A549 (cell line): ENCODE results near the gene LMOD1. TPM values are rescaled to one million over a fixed set of nuclear protein-coding genes. Genes with fewer than 3 reads are reported as not detected.

ENCODE experiments used
- BHLHE40 ChIP-seq: IDR thresholded peaks from 2 replicates; pipeline ENCODE4 v1.6.1; 2012; ENCODE audit warnings: low read depth, low read length, inconsistent platforms
- CEBPB ChIP-seq, 2 experiments: fragments of >200 bp in 1 of 2; sonication (Bioruptor Twin) in 1 of 2; formaldehyde crosslinking in 1 of 2; IDR thresholded peaks; 2 replicates each; pipeline ENCODE4 v1.6.1; 2012 to 2016
- CHD2 ChIP-seq: fragments of 150-350 bp; IDR thresholded peaks from 2 replicates; pipeline ENCODE4 v1.6.1; 2014; ENCODE audit warnings: low read length; ENCODE audit not compliant: partially characterized antibody
- FOSL2 ChIP-seq, 2 experiments: fragments of 450-650 bp in 1 of 2; fragments of >200 bp in 1 of 2; sonication (Bioruptor Twin) in 1 of 2; formaldehyde crosslinking; IDR thresholded peaks; 2 replicates each; pipeline versions ENCODE4 v1.5.0 to v1.6.1; 2016 to 2020; ENCODE audit warnings: mild to moderate bottlenecking in 1 of 2, moderate library complexity in 1 of 2
- FOXS1 ChIP-seq: fragments of 250-450 bp; sonication (Bioruptor Pico); IDR thresholded peaks from 2 replicates; pipeline ENCODE4 v1.5.0; 2020; ENCODE audit warnings: mild to moderate bottlenecking, moderate library complexity
- JUN ChIP-seq, 2 experiments: fragments of >200 bp; sonication (Bioruptor Twin); formaldehyde crosslinking; IDR thresholded peaks; 2 replicates in 1 of 2; 3 replicates in 1 of 2; pipeline ENCODE4 v1.6.1; 2016 to 2017
- KDM1A ChIP-seq: fragments of 200-600 bp; sonication (generic); IDR thresholded peaks from 2 replicates; pipeline ENCODE4 v1.6.1; 2016; ENCODE audit warnings: low read depth, mild to moderate bottlenecking
- RAD21 ChIP-seq, 2 experiments: fragments of >200 bp in 1 of 2; sonication (Bioruptor Twin) in 1 of 2; formaldehyde crosslinking in 1 of 2; IDR thresholded peaks in 1 of 2; conservative IDR thresholded peaks in 1 of 2; 2 replicates in 1 of 2; 3 replicates in 1 of 2; pipeline ENCODE4 v1.6.1; 2012 to 2018; ENCODE audit warnings: inconsistent platforms in 1 of 2
- SMC3 ChIP-seq: fragments of >200 bp; sonication (Bioruptor Twin); formaldehyde crosslinking; IDR thresholded peaks from 3 replicates; pipeline ENCODE4 v1.6.1; 2018; ENCODE audit warnings: inconsistent platforms
- SREBF2 ChIP-seq: fragments of 450-650 bp; IDR thresholded peaks from 2 replicates; pipeline ENCODE4 v1.6.1; 2014; ENCODE audit warnings: mild to moderate bottlenecking, moderate library complexity
- TP53 ChIP-seq: fragments of 250-450 bp; sonication (Bioruptor Pico); IDR thresholded peaks from 2 replicates; pipeline ENCODE4 v1.5.0; 2021; ENCODE audit warnings: mild to moderate bottlenecking, moderate library complexity
- ZNF302 ChIP-seq: fragments of 250-450 bp; sonication (Bioruptor Pico); IDR thresholded peaks from 2 replicates; pipeline ENCODE4 v1.9.0; 2021; ENCODE audit warnings: inconsistent platforms, mild to moderate bottlenecking, moderate library complexity
- polyA plus RNA-seq, 4 experiments: library from polyadenylated mRNA; depleted of rRNA in 3 of 4; stranded (reverse); fragments of >200 nt; fragmentation: RNase III in 1 of 4; extraction: RNeasy Plus Mini Kit Qiagen cat#74134 plus additional on column Dnase treatment in 1 of 4; gene quantifications; 2 replicates in 3 of 4; 3 replicates in 1 of 4; pipeline ENCODE4 v1.2.3, GENCODE V29; 2011 to 2017
- TF ChIP-seq, protein P1 (sequence below): fragments of 150-350 bp; IDR thresholded peaks from 2 replicates; pipeline ENCODE4 v1.6.1; 2014; ENCODE audit warnings: low read depth, mild to moderate bottlenecking, low read length
- TF ChIP-seq, protein P2 (sequence below): fragments of 200-600 bp; sonication (generic); IDR thresholded peaks from 2 replicates; pipeline ENCODE4 v1.6.1; 2016; ENCODE audit warnings: antibody characterized with exemption, mild to moderate bottlenecking, moderate library complexity
- TF ChIP-seq, protein P3 (sequence below): fragments of 450-650 bp; IDR thresholded peaks from 2 replicates; pipeline ENCODE4 v1.6.1; 2014; ENCODE audit warnings: antibody characterized with exemption
- TF ChIP-seq, protein P4 (sequence below): fragments of >200 bp; sonication (Bioruptor Twin); formaldehyde crosslinking; IDR thresholded peaks from 3 replicates; pipeline ENCODE4 v1.6.1; 2016
- TF ChIP-seq, protein P5 (sequence below): IDR thresholded peaks from 2 replicates; pipeline ENCODE4 v1.6.1; 2012; ENCODE audit warnings: low read depth, borderline replicate concordance

Gene LMOD1
- polyA plus RNA-seq, 2 of the 4 experiments (the other 2 are of a cell fraction): not detected

DNA sequence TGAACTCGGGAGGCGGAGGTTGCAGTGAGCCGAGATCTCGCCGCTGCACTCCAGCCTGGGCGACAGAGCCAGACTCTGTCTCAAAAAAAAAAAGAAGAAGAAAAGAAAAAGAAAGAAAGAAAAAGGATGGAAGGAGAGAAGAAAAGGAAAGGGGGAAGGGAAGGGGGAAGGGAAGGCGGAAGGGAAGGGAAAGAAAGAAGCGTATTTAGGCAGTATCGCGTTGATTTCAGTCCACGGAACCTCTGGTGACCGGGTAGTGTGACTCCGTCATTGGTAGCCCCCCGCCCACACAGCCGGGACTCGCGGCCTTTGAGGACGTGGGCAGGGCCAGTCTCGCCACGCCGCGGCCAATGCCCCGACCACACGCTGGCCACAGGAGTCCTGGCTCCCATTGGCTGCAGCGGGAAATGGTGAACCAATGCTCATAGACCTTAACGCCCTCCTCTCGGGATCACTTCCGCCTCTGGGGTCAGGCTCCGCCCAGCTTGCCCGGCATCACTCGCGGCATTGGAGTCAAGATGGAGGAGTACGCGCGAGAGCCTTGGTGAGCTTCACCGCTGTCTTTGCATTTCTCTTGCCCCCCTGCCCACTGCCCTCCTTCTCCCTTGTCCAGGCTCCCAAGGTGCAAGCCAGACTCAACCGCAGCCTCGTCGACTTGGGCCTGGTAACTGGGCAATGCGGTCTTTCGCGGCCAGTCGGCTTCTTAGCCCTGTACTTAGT lies 8.8 kb upstream of the LMOD1 start, which contains the start of gene TIMM17A (continued):
- TF ChIP-seq BHLHE40 (no peak), RAD21 (conservative IDR thresholded peaks at IDR 0.05 in 1 of 2, IDR thresholded peaks at IDR 0.05 in 1 of 2) (no peak), SMC3 (no peak), FOSL2 (IDR thresholded peaks at IDR 0.05) (no peak), FOSL2 (CRISPR knock-in tag; IDR thresholded peaks at IDR 0.05) (no peak), CEBPB (IDR thresholded peaks at IDR 0.05) (no peak), KDM1A (no peak), ZNF302 (CRISPR knock-in tag) (no peak), TP53 (CRISPR knock-in tag) (no peak), FOXS1 (CRISPR knock-in tag) (no peak), CHD2 (peak; percentile 81), SREBF2 (no peak), JUN (IDR thresholded peaks at IDR 0.05) (peak; percentile 70 to 84; a peak in 4 of 5 replicates)
- TF ChIP-seq, protein P1, sequence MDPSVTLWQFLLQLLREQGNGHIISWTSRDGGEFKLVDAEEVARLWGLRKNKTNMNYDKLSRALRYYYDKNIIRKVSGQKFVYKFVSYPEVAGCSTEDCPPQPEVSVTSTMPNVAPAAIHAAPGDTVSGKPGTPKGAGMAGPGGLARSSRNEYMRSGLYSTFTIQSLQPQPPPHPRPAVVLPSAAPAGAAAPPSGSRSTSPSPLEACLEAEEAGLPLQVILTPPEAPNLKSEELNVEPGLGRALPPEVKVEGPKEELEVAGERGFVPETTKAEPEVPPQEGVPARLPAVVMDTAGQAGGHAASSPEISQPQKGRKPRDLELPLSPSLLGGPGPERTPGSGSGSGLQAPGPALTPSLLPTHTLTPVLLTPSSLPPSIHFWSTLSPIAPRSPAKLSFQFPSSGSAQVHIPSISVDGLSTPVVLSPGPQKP: no peak
- TF ChIP-seq, protein P2, sequence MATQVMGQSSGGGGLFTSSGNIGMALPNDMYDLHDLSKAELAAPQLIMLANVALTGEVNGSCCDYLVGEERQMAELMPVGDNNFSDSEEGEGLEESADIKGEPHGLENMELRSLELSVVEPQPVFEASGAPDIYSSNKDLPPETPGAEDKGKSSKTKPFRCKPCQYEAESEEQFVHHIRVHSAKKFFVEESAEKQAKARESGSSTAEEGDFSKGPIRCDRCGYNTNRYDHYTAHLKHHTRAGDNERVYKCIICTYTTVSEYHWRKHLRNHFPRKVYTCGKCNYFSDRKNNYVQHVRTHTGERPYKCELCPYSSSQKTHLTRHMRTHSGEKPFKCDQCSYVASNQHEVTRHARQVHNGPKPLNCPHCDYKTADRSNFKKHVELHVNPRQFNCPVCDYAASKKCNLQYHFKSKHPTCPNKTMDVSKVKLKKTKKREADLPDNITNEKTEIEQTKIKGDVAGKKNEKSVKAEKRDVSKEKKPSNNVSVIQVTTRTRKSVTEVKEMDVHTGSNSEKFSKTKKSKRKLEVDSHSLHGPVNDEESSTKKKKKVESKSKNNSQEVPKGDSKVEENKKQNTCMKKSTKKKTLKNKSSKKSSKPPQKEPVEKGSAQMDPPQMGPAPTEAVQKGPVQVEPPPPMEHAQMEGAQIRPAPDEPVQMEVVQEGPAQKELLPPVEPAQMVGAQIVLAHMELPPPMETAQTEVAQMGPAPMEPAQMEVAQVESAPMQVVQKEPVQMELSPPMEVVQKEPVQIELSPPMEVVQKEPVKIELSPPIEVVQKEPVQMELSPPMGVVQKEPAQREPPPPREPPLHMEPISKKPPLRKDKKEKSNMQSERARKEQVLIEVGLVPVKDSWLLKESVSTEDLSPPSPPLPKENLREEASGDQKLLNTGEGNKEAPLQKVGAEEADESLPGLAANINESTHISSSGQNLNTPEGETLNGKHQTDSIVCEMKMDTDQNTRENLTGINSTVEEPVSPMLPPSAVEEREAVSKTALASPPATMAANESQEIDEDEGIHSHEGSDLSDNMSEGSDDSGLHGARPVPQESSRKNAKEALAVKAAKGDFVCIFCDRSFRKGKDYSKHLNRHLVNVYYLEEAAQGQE: peak; percentile 70
- TF ChIP-seq, protein P3, sequence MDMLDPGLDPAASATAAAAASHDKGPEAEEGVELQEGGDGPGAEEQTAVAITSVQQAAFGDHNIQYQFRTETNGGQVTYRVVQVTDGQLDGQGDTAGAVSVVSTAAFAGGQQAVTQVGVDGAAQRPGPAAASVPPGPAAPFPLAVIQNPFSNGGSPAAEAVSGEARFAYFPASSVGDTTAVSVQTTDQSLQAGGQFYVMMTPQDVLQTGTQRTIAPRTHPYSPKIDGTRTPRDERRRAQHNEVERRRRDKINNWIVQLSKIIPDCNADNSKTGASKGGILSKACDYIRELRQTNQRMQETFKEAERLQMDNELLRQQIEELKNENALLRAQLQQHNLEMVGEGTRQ: no peak
- TF ChIP-seq, protein P4, sequence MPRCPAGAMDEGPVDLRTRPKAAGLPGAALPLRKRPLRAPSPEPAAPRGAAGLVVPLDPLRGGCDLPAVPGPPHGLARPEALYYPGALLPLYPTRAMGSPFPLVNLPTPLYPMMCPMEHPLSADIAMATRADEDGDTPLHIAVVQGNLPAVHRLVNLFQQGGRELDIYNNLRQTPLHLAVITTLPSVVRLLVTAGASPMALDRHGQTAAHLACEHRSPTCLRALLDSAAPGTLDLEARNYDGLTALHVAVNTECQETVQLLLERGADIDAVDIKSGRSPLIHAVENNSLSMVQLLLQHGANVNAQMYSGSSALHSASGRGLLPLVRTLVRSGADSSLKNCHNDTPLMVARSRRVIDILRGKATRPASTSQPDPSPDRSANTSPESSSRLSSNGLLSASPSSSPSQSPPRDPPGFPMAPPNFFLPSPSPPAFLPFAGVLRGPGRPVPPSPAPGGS: peak; percentile 78; the same call in 1 of the 3 replicates
- TF ChIP-seq, protein P5, sequence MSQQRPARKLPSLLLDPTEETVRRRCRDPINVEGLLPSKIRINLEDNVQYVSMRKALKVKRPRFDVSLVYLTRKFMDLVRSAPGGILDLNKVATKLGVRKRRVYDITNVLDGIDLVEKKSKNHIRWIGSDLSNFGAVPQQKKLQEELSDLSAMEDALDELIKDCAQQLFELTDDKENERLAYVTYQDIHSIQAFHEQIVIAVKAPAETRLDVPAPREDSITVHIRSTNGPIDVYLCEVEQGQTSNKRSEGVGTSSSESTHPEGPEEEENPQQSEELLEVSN: peak; percentile 38; the same call in 1 of the 2 replicates
